Caco-2 (cell line): ENCODE measurements around the gene POLR2H. TPM values are rescaled to one million over a fixed set of nuclear protein-coding genes. Genes with fewer than 3 reads are reported as not detected.

Experiments
- BruUV-seq: library from RNA; stranded (reverse); fragments of 400-500 nt; replicated peaks from 2 replicates; lab custom pipeline; 2021; lab: Mats Ljungman, UMichigan
- CTCF ChIA-PET: fragments of 300-600 bp; sonication (Branson Sonifier 250); formaldehyde crosslinking; loops from one replicate; lab custom pipeline; 2022; ENCODE audit warnings: antibody characterized with exemption; lab: Charles Lee
- POLR2A ChIA-PET: fragments of 300-600 bp; sonication (Branson Sonifier 250); formaldehyde crosslinking; loops from one replicate; lab custom pipeline; 2022; ENCODE audit warnings: antibody characterized with exemption; lab: Charles Lee
- DNase-seq, 2 experiments: peaks; one replicate each; pipeline versions ENCODE4 v3.0.0 to v3.0.0-alpha.2; 2020 to 2022
- H3K27me3 ChIP-seq: replicated peaks from 2 replicates; pipeline ENCODE4 v1.6.0; 2011; ENCODE audit warnings: low read length; ENCODE audit not compliant: control insufficient read depth, insufficient read depth
- H3K36me3 ChIP-seq: 2 replicates; pipeline ENCODE4 v1.5.1; 2011; ENCODE audit warnings: low read length; ENCODE audit not compliant: control insufficient read depth, insufficient read depth
- H3K4me1 ChIP-seq: fragments of 250-450 bp; sonication (Bioruptor Pico); 2 replicates; pipeline ENCODE4 v1.5.1; 2020; ENCODE audit warnings: mild to moderate bottlenecking
- H3K4me3 ChIP-seq: 2 replicates; pipeline ENCODE4 v1.5.1; 2011; ENCODE audit warnings: low read depth, mild to moderate bottlenecking, control low read depth, low read length
- H3K9me3 ChIP-seq: fragments of 250-450 bp; sonication (Bioruptor Pico); 2 replicates; pipeline ENCODE4 v1.5.1; 2020; ENCODE audit warnings: mild to moderate bottlenecking, moderate library complexity
- H3K27ac Mint-ChIP-seq: one replicate; pipeline ENCODE4 v1.8.0; 2022; ENCODE audit warnings: mixed read lengths; ENCODE audit not compliant: unreplicated experiment
- H3K27me3 Mint-ChIP-seq: one replicate; pipeline ENCODE4 v1.8.0; 2022; ENCODE audit warnings: mixed read lengths; ENCODE audit not compliant: insufficient read depth, unreplicated experiment
- H3K36me3 Mint-ChIP-seq: one replicate; pipeline ENCODE4 v1.8.0; 2022; ENCODE audit warnings: mild to moderate bottlenecking, mixed read lengths; ENCODE audit not compliant: insufficient read depth, unreplicated experiment
- H3K4me1 Mint-ChIP-seq: one replicate; pipeline ENCODE4 v1.8.0; 2022; ENCODE audit warnings: low read depth, mixed read lengths; ENCODE audit not compliant: unreplicated experiment
- H3K4me3 Mint-ChIP-seq: one replicate; pipeline ENCODE4 v1.8.0; 2022; ENCODE audit warnings: mild to moderate bottlenecking, moderate library complexity, mixed read lengths; ENCODE audit not compliant: unreplicated experiment
- H3K9me3 Mint-ChIP-seq: one replicate; pipeline ENCODE4 v1.8.0; 2022; ENCODE audit warnings: mixed read lengths; ENCODE audit not compliant: unreplicated experiment
- CTCF ChIP-seq, 2 experiments: fragments of 200-600 bp in 1 of 2; IDR thresholded peaks; 1 replicate in 1 of 2; 2 replicates in 1 of 2; pipeline versions ENCODE4 v1.5.1 to v1.8.0; 2011 to 2022; ENCODE audit warnings: antibody characterized with exemption in 1 of 2, control low read depth in 1 of 2, inconsistent platforms in 1 of 2, low read depth in 1 of 2, low read length in 1 of 2, mild to moderate bottlenecking in 1 of 2, moderate library complexity in 1 of 2; ENCODE audit not compliant: insufficient read depth in 1 of 2, severe bottlenecking in 1 of 2, unreplicated experiment in 1 of 2
- intact Hi-C: fragments of 100-400 bp; cut with micrococcal nuclease; formaldehyde crosslinking; loops from one replicate; pipeline ENCODE4 v1.10.0; 2022; ENCODE audit not compliant: unreplicated experiment
- total RNA-seq: library from RNA; stranded (reverse); gene quantifications from 2 replicates; pipeline ENCODE4 v1.2.3, GENCODE V29; 2022

POLR2H gene
- total RNA-seq, 1 experiment from 2014 or later = 101 TPM

GRCh38 chr3:184381261-184382224 lies 20.0 kb downstream of the POLR2H start:
- H3K27me3 Mint-ChIP-seq = no peaks in the 10 kb centered on the region
- H3K9me3 Mint-ChIP-seq = no peaks in the 10 kb centered on the region
- H3K27me3 ChIP-seq = no peaks in the 10 kb centered on the region; the same call in 1 of the 2 replicates
- H3K27ac Mint-ChIP-seq = no peak overlapping the region
- no peak for TF ChIP-seq CTCF (IDR thresholded peaks at IDR 0.05; ENCODE audit: insufficient read depth in 1 of 2, low read depth in 1 of 2, low read length in 1 of 2, severe bottlenecking in 1 of 2, unreplicated experiment in 1 of 2)
- no peaks in the 10 kb centered on the region for H3K9me3 ChIP-seq
- no peak overlapping the region for H3K4me3 ChIP-seq
- H3K36me3 ChIP-seq = peaks cover 1% of the 10 kb centered on the region; the same call in 1 of the 2 replicates
- no peak for DNase-seq
- H3K4me3 Mint-ChIP-seq = no peak overlapping the region
- intact Hi-C loops = no loop called here
- no TSS peak for BruUV-seq
- H3K36me3 Mint-ChIP-seq = no peaks in the 10 kb centered on the region
- ChIA-PET POLR2A (no interaction called here), CTCF (interaction anchor here (1.5 kb wide), 1 partner anchor 10 kb away, joined by 4 read pairs; no protein-coding TSS in a partner anchor)
- peaks cover 22% of the 10 kb centered on the region for H3K4me1 ChIP-seq
- peaks cover 11% of the 10 kb centered on the region for H3K4me1 Mint-ChIP-seq

GRCh38 chr3:184382326-184383032 lies 21.0 kb downstream of the POLR2H start:
- BruUV-seq = no TSS peak
- no peak for DNase-seq
- Mint-ChIP-seq H3K4me1 (peaks cover 11% of the 10 kb centered on the region), H3K4me3 (no peak overlapping the region), H3K27me3 (no peaks in the 10 kb centered on the region), H3K36me3 (no peaks in the 10 kb centered on the region), H3K9me3 (no peaks in the 10 kb centered on the region), H3K27ac (no peak overlapping the region)
- CTCF ChIA-PET = no interaction called here
- Histone ChIP-seq H3K4me1 (peaks cover 21% of the 10 kb centered on the region), H3K36me3 (peaks cover 1% of the 10 kb centered on the region; the same call in 1 of the 2 replicates), H3K4me3 (no peak overlapping the region), H3K27me3 (no peaks in the 10 kb centered on the region; the same call in 1 of the 2 replicates), H3K9me3 (no peaks in the 10 kb centered on the region)
- no peak for TF ChIP-seq CTCF (IDR thresholded peaks at IDR 0.05; ENCODE audit: insufficient read depth in 1 of 2, low read depth in 1 of 2, low read length in 1 of 2, severe bottlenecking in 1 of 2, unreplicated experiment in 1 of 2)
- intact Hi-C loops = no loop called here
- POLR2A ChIA-PET = no interaction called here
